Loucy (cell line): ENCODE results near the gene UNC5A.

ENCODE experiments used
- H2AFZ ChIP-seq: fragments of 200-600 bp; sonication (generic); 2 replicates; pipeline ENCODE4 v1.6.0; 2016; ENCODE audit warnings: antibody characterized with exemption, mild to moderate bottlenecking, low read length, moderate library complexity
- H3F3A ChIP-seq: fragments of 200-600 bp; 2 replicates; pipeline ENCODE4 v1.6.0; 2016; ENCODE audit warnings: antibody characterized with exemption, low read depth, mild to moderate bottlenecking
- H3K27me3 ChIP-seq: fragments of 200-600 bp; sonication (generic); 2 replicates; pipeline ENCODE4 v1.6.1; 2014; ENCODE audit warnings: low read length, mild to moderate bottlenecking; ENCODE audit not compliant: insufficient read depth, poor library complexity, severe bottlenecking
- H3K36me3 ChIP-seq: fragments of 200-600 bp; sonication (generic); 2 replicates; pipeline ENCODE4 v1.6.1; 2016; ENCODE audit warnings: low read length; ENCODE audit not compliant: insufficient read depth
- H3K4me1 ChIP-seq: fragments of 200-600 bp; sonication (generic); 2 replicates; pipeline ENCODE4 v1.5.1; 2014; ENCODE audit warnings: low read length, mild to moderate bottlenecking; ENCODE audit not compliant: insufficient read depth, poor library complexity, severe bottlenecking
- H3K4me2 ChIP-seq: fragments of 200-600 bp; sonication (generic); 2 replicates; pipeline ENCODE4 v1.6.0; 2014; ENCODE audit warnings: antibody characterized with exemption, low read length, low read depth, mild to moderate bottlenecking; ENCODE audit not compliant: poor library complexity, severe bottlenecking
- H3K4me3 ChIP-seq: fragments of 200-600 bp; sonication (generic); 2 replicates; pipeline ENCODE4 v1.5.1; 2014; ENCODE audit warnings: low read length, mild to moderate bottlenecking, mixed read lengths; ENCODE audit not compliant: poor library complexity, severe bottlenecking
- H3K79me2 ChIP-seq: fragments of 200-600 bp; sonication (generic); 2 replicates; pipeline ENCODE4 v1.6.1; 2014; ENCODE audit warnings: low read length; ENCODE audit not compliant: insufficient read depth
- H3K9ac ChIP-seq: fragments of 200-600 bp; sonication (generic); 2 replicates; pipeline ENCODE4 v1.6.0; 2014; ENCODE audit warnings: mild to moderate bottlenecking, low read depth, low read length, moderate library complexity; ENCODE audit not compliant: poor library complexity, severe bottlenecking
- H3K9me2 ChIP-seq: fragments of 200-600 bp; sonication (generic); replicated peaks from 2 replicates; pipeline ENCODE4 v1.6.1; 2016; ENCODE audit warnings: low read depth, low read length, mixed read lengths
- H3K9me3 ChIP-seq: fragments of 200-600 bp; sonication (generic); 2 replicates; pipeline ENCODE4 v1.6.1; 2014; ENCODE audit warnings: mild to moderate bottlenecking, antibody characterized with exemption, low read length, low read depth; ENCODE audit not compliant: insufficient read depth
- H4K20me1 ChIP-seq: fragments of 200-600 bp; sonication (generic); 2 replicates; pipeline ENCODE4 v1.6.0; 2014; ENCODE audit warnings: antibody characterized with exemption, low read length, mild to moderate bottlenecking; ENCODE audit not compliant: insufficient read depth, poor library complexity, severe bottlenecking
- EZH2phosphoT487 ChIP-seq: fragments of 200-600 bp; IDR thresholded peaks from 2 replicates; pipeline ENCODE4 v1.6.1; 2018; ENCODE audit warnings: antibody characterized with exemption, mild to moderate bottlenecking, moderate library complexity, borderline replicate concordance
- TF ChIP-seq, protein P1 (sequence below): fragments of 200-600 bp; sonication (generic); conservative IDR thresholded peaks from 2 replicates; pipeline ENCODE4 v1.5.1; 2014; ENCODE audit warnings: mild to moderate bottlenecking, antibody characterized with exemption, low read length

UNC5A gene

DNA sequence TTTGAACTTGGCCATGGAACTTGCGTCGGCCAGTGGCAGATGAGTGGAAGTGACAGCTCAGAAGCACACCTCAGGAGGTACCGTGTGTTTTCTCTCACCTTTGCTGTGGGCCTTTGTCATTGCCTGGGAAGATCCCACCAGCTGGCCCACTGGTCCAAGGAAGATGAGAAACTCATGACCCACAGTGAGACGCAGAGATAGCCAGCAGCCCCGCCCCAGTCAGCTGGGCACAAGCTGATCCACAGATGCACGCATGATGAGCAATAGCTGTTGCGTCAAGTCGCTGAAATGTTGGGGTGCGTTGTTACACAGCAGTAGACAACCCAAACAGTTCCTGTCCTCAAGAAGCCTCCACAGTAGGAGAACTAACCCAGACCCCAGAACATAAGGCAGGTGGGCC lies 30.8 kb upstream of the UNC5A start:
- H3K36me3 ChIP-seq: no peaks in the 10 kb centered on the region
- no peaks in the 10 kb centered on the region for H3K27me3 ChIP-seq
- no peak overlapping the region for H3K9ac ChIP-seq
- no peaks in the 10 kb centered on the region for H3F3A ChIP-seq
- H3K79me2 ChIP-seq: no peaks in the 10 kb centered on the region
- no peak overlapping the region for H2AFZ ChIP-seq
- H3K4me3 ChIP-seq: no peak overlapping the region
- no peaks in the 10 kb centered on the region for H4K20me1 ChIP-seq
- no peaks in the 10 kb centered on the region for H3K9me3 ChIP-seq
- no peaks in the 10 kb centered on the region for H3K9me2 ChIP-seq
- H3K4me2 ChIP-seq: no peak overlapping the region
- H3K4me1 ChIP-seq: no peaks in the 10 kb centered on the region
- TF ChIP-seq, protein P1, sequence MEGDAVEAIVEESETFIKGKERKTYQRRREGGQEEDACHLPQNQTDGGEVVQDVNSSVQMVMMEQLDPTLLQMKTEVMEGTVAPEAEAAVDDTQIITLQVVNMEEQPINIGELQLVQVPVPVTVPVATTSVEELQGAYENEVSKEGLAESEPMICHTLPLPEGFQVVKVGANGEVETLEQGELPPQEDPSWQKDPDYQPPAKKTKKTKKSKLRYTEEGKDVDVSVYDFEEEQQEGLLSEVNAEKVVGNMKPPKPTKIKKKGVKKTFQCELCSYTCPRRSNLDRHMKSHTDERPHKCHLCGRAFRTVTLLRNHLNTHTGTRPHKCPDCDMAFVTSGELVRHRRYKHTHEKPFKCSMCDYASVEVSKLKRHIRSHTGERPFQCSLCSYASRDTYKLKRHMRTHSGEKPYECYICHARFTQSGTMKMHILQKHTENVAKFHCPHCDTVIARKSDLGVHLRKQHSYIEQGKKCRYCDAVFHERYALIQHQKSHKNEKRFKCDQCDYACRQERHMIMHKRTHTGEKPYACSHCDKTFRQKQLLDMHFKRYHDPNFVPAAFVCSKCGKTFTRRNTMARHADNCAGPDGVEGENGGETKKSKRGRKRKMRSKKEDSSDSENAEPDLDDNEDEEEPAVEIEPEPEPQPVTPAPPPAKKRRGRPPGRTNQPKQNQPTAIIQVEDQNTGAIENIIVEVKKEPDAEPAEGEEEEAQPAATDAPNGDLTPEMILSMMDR: no peak
- no peak for TF ChIP-seq EZH2phosphoT487

- H3K9me3 ChIP-seq: no peaks in the 10 kb centered on the region
- no peaks in the 10 kb centered on the region for H4K20me1 ChIP-seq
- no peak overlapping the region for H3K9ac ChIP-seq
- H3F3A ChIP-seq: no peaks in the 10 kb centered on the region
- no peak overlapping the region for H2AFZ ChIP-seq
- H3K36me3 ChIP-seq: no peaks in the 10 kb centered on the region
- H3K79me2 ChIP-seq: no peaks in the 10 kb centered on the region
- no peaks in the 10 kb centered on the region for H3K4me1 ChIP-seq
- H3K27me3 ChIP-seq: no peaks in the 10 kb centered on the region
- no peaks in the 10 kb centered on the region for H3K9me2 ChIP-seq
- TF ChIP-seq EZH2phosphoT487: no peak
- TF ChIP-seq, protein P1: no peak
- H3K4me3 ChIP-seq: no peak overlapping the region
- H3K4me2 ChIP-seq: no peak overlapping the region
Measured at GRCh38 chr5:176780176-176781053, 29.9 kb upstream of the UNC5A start.

DNA sequence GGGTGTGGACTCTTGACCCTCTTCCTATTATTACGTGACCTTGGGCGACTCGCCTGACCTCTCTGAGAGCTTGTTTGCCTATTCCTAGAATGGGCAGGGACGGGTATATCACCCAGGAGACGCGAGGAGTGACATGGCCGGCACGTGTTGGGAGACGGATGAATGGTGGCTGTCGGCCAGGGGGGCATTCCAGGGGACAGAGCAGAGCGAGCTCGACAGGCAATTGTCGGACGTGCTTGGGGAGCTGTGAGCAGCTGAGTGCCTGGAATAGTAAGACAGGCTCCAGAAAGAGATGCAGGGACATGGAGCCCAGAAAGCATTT lies 29.3 kb upstream of the UNC5A start:
- Histone ChIP-seq H3K4me1 (no peaks in the 10 kb centered on the region), H3K27me3 (no peaks in the 10 kb centered on the region), H3F3A (no peaks in the 10 kb centered on the region), H3K9me2 (no peaks in the 10 kb centered on the region), H3K36me3 (no peaks in the 10 kb centered on the region), H3K4me2 (no peak overlapping the region), H3K79me2 (no peaks in the 10 kb centered on the region), H3K9me3 (no peaks in the 10 kb centered on the region), H3K9ac (no peak overlapping the region), H3K4me3 (no peak overlapping the region), H4K20me1 (no peaks in the 10 kb centered on the region), H2AFZ (no peak overlapping the region)
- TF ChIP-seq, protein P1: no peak
- no peak for TF ChIP-seq EZH2phosphoT487
